ENCODE measurements around the gene ERCC4. TPM values are rescaled to one million over a fixed set of nuclear protein-coding genes. Genes with fewer than 3 reads are reported as not detected.
A peak's percentile ranks its signal among the peaks of the same experiment; 100 is the strongest.

Gene ERCC4
- total RNA-seq, 1 donor from 2014 or later: 12.9 TPM

DNA sequence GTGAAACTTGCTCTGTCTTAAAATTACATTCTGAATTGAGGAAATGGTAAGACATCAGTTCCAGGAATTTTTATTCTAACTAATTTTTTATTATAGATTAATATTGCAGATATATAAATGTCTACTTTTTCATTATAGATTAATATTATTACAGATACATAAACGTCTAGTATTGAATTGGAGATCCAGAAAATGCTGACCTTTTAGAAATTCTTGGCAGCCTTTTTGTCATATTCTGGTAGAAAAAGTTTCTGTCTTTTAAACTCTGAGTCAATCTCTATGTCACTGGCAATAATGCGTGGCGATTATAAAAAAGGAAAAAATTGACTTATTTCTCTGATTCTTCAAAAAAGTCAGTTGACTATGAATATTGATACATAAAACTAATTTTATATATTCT lies 8.7 kb downstream of the ERCC4 start:
- Mint-ChIP-seq H3K27ac (ENCODE audit: unreplicated experiment) (no peak overlapping the region), H3K36me3 (ENCODE audit: low read depth) (peaks cover 2% of the 10 kb centered on the region), H3K9me3 (no peaks in the 10 kb centered on the region), H3K27me3 (ENCODE audit: low read depth) (no peaks in the 10 kb centered on the region), H3K4me1 (peaks cover 5% of the 10 kb centered on the region), H3K4me3 (no peak overlapping the region)
- TF ChIP-seq CTCF (conservative IDR thresholded peaks at IDR 0.05): no peak
- no peak for DNase-seq (ENCODE audit: low read depth, low spot score)

DNA sequence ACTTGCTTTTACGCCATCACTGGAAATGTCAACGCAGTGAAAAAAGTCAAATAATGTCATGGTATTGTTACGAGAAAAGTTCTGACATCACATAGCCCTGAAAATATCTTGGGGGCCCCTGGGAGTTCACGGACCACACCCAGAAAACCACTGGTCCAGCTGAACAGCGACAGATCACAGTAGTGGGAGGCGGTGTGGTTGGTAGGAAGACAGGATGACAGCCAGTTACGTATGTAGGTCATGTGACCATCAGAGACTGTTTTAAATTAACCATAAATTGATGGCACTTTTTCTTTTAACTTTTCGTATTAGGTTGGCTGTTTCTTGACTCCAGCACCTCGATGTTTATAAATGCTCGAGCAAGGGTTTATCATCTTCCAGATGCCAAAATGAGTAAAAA lies 11.9 kb downstream of the ERCC4 start:
- TF ChIP-seq CTCF (conservative IDR thresholded peaks at IDR 0.05): no peak
- Mint-ChIP-seq H3K27ac (ENCODE audit: unreplicated experiment) (no peak overlapping the region), H3K4me1 (no peaks in the 10 kb centered on the region), H3K27me3 (ENCODE audit: low read depth) (no peaks in the 10 kb centered on the region), H3K36me3 (ENCODE audit: low read depth) (peaks cover 16% of the 10 kb centered on the region), H3K4me3 (no peak overlapping the region), H3K9me3 (no peaks in the 10 kb centered on the region)
- no peak for DNase-seq (ENCODE audit: low read depth, low spot score)

DNA sequence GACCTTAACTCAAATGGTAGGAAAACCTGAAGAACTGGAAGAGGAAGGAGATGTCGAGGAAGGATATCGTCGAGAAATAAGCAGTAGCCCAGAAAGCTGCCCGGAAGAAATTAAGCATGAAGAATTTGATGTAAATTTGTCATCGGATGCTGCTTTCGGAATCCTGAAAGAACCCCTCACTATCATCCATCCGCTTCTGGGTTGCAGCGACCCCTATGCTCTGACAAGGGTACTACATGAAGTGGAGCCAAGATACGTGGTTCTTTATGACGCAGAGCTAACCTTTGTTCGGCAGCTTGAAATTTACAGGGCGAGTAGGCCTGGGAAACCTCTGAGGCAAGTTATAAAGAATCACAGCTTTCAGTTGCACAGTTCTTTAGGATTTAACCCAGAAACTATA lies 15.5 kb downstream of the ERCC4 start:
- no peaks in the 10 kb centered on the region for H3K4me1 Mint-ChIP-seq
- peak; percentile 69 for TF ChIP-seq CTCF (conservative IDR thresholded peaks at IDR 0.05)
- DNase-seq (ENCODE audit: low read depth, low spot score): peak; percentile 50
- peaks cover 20% of the 10 kb centered on the region for H3K36me3 Mint-ChIP-seq (ENCODE audit: low read depth)
- H3K27ac Mint-ChIP-seq (ENCODE audit: unreplicated experiment): no peak overlapping the region
- no peaks in the 10 kb centered on the region for H3K27me3 Mint-ChIP-seq (ENCODE audit: low read depth)
- H3K9me3 Mint-ChIP-seq: no peaks in the 10 kb centered on the region
- no peak overlapping the region for H3K4me3 Mint-ChIP-seq

DNA sequence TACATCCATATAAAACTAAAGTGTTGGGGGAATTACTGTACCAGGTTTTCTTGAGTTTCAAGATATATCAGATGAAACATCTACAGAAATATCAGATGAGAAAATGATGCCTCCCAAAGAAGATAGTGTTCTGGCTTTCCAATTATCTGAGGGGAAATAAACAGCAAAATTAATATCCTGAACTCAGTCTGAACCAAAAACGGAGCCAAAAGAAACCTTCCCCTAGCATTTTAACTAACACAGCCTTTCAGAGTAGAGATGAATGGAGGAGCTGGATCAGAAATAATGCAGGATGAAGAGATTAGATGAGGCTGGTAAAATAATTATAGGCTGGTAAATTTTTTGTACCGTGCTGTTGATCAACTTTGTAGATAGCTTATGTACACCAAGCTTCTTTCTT lies 16.2 kb downstream of the ERCC4 start:
- no peaks in the 10 kb centered on the region for H3K4me1 Mint-ChIP-seq
- DNase-seq (ENCODE audit: low read depth, low spot score): no peak
- H3K4me3 Mint-ChIP-seq: no peak overlapping the region
- H3K27ac Mint-ChIP-seq (ENCODE audit: unreplicated experiment): no peak overlapping the region
- no peaks in the 10 kb centered on the region for H3K27me3 Mint-ChIP-seq (ENCODE audit: low read depth)
- no peak for TF ChIP-seq CTCF (conservative IDR thresholded peaks at IDR 0.05)
- no peaks in the 10 kb centered on the region for H3K9me3 Mint-ChIP-seq
- H3K36me3 Mint-ChIP-seq (ENCODE audit: low read depth): peaks cover 20% of the 10 kb centered on the region

DNA sequence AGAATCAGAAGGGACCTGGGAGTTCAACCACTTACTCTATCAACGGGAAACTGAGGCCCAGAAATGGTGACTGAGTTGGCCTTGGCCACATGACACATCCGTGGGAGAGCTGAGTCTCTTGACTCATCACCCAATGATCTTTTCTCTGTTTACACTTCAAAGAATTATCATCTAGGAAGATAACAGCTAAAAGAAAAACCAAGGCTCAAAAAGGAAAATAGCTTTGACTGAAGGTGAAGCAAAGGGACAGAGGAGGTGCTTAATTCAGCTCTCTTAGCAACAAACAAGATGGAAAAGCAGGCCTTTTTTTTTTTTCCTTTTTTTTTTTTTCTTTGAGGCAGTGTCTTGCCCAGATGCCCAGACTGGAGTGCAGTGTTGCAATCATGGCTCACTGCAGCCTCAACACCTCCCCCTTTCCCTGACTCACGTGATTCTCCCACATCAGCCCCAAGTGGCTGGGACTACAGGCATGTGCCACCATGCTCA lies 16.7 kb downstream of the ERCC4 start:
- Mint-ChIP-seq H3K27ac (ENCODE audit: unreplicated experiment) (no peak overlapping the region), H3K27me3 (ENCODE audit: low read depth) (no peaks in the 10 kb centered on the region), H3K9me3 (no peaks in the 10 kb centered on the region), H3K36me3 (ENCODE audit: low read depth) (peaks cover 20% of the 10 kb centered on the region), H3K4me3 (no peak overlapping the region), H3K4me1 (no peaks in the 10 kb centered on the region)
- DNase-seq (ENCODE audit: low read depth, low spot score): no peak
- no peak for TF ChIP-seq CTCF (conservative IDR thresholded peaks at IDR 0.05)

- Mint-ChIP-seq H3K4me3 (no peak overlapping the region), H3K9me3 (no peaks in the 10 kb centered on the region), H3K27me3 (ENCODE audit: low read depth) (no peaks in the 10 kb centered on the region), H3K4me1 (no peaks in the 10 kb centered on the region), H3K36me3 (ENCODE audit: low read depth) (peaks cover 20% of the 10 kb centered on the region), H3K27ac (ENCODE audit: unreplicated experiment) (no peak overlapping the region)
- TF ChIP-seq CTCF (conservative IDR thresholded peaks at IDR 0.05): no peak
- DNase-seq (ENCODE audit: low read depth, low spot score): no peak
These were observed 17.5 kb downstream of the ERCC4 start for GRCh38 chr16:13937411-13937810.
